GM23248 (cell line): ENCODE measurements around the gene GPC3.

ENCODE experiments used
- EZH2 ChIP-seq: fragments of 200-600 bp; sonication (generic); IDR thresholded peaks from 2 replicates; pipeline ENCODE4 v1.6.1; 2018; ENCODE audit warnings: antibody characterized with exemption, mild to moderate bottlenecking; ENCODE audit not compliant: insufficient read depth, poor library complexity, severe bottlenecking
- EZH2phosphoT487 ChIP-seq: fragments of 200-600 bp; sonication (generic); IDR thresholded peaks from 2 replicates; pipeline ENCODE4 v1.6.1; 2018; ENCODE audit warnings: antibody characterized with exemption, moderate library complexity, mild to moderate bottlenecking, low read depth; ENCODE audit not compliant: insufficient read depth

- TF ChIP-seq EZH2: no peak
- TF ChIP-seq EZH2phosphoT487: no peak
These were observed 421.7 kb downstream of the GPC3 start for GRCh38 chrX:133563705-133564104.
